AG09309 (cell line): ENCODE results near the gene GUCD1.
"Not testable (repeated sequence)": the region's sequence is repeated elsewhere in the genome, so short reads cannot be mapped to it uniquely, and the experiment has no call there.

ENCODE experiments used
- DNase-seq: peaks from one replicate; pipeline ENCODE4 v3.0.0-alpha.2; 2010; ENCODE audit warnings: low read depth
- H3K4me3 ChIP-seq: 2 replicates; pipeline ENCODE4 v1.5.1; 2011; ENCODE audit warnings: mild to moderate bottlenecking, low read depth, low read length, moderate library complexity; ENCODE audit not compliant: control insufficient read depth
- CTCF ChIP-seq: IDR thresholded peaks from 2 replicates; pipeline ENCODE4 v1.5.1; 2011; ENCODE audit warnings: mild to moderate bottlenecking, low read depth, low read length, inconsistent platforms; ENCODE audit not compliant: insufficient read depth, control insufficient read depth; ENCODE audit errors: missing control alignments

The GUCD1 gene

DNA sequence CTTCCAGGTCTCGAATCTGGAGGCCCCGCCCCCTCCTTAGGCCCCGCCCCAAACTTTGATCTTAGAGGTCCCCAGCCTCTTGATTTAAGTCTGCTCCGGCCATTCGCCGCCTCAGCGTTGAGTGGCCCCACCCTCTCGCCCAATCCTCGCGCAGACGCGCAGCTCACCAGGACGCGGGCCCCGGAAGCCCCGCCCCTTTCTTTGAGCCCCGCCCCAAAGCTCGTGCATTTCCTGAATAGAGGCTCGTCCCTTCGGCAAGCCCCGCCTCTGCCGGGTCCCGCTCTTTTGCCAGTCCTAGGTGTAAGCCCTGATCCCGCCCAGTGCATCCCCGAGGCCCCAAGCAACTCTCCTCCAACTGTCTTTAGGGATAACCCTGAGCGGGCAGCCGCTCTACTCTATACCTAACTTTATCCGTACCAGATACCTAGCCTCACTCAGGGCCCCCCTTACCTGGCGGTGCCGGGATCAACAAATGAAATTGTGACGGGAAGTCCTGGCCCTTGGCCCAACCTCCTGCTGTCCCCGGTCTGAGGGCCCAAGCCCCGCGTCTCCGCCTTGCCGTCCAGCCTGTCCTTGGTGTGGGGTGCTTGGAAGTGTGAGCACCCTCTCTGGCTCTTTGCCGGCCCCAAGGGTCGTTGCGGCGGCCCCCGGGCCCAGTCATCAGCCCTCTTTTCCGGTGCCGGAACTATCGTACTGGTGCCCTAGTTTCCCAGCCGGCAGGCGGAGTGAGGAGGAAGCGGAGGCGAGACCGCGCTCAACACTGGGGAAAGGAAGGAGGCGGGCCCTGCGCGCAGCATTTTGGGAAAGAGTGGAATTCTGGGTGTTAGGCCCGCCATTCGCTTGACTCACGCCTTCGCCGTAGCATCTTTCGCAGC, 464 bp upstream of the GUCD1 start, which contains the start of gene SNRPD3:
Gene SNRPD3, plus strand, starts transcription at position 835 of the 875 bp plus-strand sequence. CDS start 1,676 bp downstream, outside the sequence.
- peak; percentile 20 for TF ChIP-seq CTCF
- peak within 1 kb of the TSS; percentile 91 for H3K4me3 ChIP-seq
- peak; percentile 95 for DNase-seq

DNA sequence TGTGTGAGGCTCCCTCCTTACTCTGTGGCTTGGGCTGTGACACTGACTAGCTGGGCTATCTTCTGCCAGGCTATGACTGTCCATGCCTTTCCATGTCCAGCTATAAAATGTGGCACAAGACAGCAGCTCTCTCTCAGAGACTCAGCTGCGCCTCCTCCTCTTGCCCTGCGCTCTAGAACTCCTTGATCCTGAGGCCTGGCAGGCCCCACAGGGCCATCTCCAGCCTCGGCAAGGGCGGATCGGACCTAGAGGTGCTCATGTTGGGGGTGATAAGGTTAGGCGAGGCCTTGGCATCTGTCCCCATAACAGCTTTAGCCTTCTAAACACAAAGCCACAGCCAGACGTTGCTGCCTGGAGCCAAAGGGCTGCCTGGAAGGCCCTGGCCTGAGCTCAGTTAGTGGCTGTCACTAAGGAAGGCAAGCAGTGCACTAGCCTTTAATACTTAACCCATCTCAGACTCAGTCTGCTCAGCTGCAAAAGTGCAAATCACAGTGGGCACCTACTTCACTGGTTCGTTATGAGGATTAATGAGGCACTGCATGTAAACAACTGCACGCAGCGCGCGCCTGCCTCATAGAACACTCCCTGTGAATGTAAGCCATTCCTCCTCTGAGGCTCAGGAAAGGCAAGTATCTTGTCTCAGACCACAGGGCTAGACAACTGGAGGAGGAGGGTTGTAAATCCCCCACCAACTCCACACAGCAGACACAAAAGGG, 1.2 kb downstream of the GUCD1 start:
- peak overlapping the region; percentile 91 for H3K4me3 ChIP-seq
- no peak for TF ChIP-seq CTCF
- no peak for DNase-seq

DNA sequence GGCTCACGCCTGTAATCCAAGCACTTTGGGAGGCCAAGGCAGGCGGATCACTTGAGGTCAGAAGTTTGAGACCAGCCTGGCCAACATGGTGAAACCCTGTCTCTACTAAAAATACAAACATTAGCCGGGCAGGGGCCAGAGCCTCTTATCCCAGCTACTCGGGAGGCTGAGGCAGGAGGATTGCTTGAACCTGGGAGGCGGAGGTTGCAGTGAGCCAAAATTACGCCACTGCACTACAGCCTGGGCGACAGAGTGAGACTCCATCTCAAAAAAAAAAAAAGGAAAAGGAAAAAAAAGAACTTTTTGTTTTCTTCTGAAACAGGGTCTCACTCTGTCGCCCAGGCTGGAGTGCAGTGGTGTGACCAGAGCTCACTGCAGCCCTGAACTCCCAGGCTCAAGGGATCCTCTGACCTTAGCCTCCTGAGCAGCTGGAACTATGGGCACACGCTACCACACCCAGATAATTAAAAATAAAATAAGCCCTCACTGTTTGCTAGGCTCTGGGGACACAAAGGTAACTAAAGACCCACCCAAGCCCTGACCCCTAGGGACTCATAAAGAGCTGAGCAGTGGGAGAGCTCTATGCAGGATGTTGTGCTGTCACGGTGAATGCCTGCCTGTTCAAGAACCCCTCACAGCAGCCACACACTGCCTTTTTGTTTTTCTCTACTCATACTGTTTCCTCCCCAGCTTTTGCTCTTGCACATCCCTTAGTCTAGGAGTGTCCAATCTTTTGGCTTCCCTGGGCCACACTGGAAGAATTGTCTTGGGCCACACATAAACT, 2.2 kb downstream of the GUCD1 start:
- DNase-seq, H3K4me3 ChIP-seq: not testable (repeated sequence)

DNA sequence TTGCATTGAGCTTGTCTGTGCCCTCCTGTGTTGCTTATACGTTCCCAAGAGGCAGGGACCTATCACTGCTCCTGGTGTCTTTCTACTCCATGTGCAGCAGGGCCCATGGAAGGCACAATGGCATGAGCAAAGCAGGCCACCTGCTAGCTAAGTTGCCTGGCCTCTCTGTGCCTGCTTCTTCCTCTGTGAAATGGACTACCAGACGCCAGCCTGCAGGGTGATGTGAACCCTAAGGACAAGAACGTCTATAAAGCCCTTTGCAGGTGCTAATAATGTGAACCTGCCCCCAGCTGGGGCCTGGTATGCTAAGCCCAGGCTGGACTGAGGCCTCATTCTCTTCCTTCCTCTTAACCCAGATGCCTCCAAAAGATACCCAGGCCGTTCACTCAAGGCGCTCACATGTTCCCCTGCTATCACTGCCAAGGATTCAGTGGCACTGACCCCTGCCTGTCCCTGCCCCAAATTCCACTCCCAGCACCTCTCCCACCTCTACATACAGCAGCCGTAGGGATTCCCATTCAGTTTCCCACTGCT, 4.0 kb downstream of the GUCD1 start:
- DNase-seq, result no peak
- TF ChIP-seq CTCF, result no peak
- H3K4me3 ChIP-seq, result no peak overlapping the region

DNA sequence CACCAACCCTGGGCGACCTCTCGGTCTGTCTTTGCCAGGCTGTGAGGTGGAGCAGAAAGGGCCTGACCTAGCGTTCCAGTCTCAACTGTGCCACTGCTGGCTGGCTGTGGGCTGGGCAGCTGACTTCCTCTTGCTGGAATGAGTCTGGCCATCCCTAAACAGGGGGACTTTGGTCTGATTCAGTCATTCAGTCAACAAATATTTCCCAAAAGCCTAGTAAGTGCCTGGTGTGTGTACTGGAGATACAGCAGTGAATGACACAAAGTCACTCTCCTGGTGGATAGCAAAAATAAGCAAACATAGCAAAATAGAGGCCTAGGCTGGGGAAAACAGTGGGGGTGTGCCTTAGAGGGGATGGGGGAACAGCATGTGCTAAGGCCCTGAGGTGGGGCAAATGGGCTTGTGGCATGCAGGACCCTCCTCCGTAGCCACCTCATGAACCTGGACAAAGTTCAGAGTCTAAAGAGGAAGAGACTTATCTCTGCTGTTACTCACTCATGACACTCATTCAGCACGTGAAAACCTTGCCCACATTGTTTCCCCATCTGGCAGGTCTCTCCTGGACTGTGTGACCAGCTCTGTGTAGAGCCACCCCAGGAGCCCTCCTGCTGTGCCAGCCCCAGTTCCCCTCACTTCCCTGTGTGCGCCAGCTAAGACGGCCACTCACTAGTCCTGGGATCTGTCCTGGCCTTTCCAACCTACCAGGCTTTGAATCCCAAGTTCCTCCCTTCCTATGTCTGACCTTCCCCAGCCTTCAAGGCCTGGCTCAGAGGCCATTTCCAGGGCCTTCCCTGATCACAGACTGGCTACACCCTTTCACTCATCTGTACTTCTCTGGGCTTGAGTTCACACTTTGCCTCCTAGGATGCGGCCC, 4.7 kb downstream of the GUCD1 start:
- H3K4me3 ChIP-seq, result no peak overlapping the region
- no peak for DNase-seq
- no peak for TF ChIP-seq CTCF

GRCh38 chr22:24548812-24549211, 6.1 kb downstream of the GUCD1 start:
- no peak overlapping the region for H3K4me3 ChIP-seq
- no peak for DNase-seq
- no peak for TF ChIP-seq CTCF
